ENCODE results near the gene PIGU. TPM values are rescaled to one million over a fixed set of nuclear protein-coding genes. Genes with fewer than 3 reads are reported as not detected.

Gene PIGU
- total and polyA plus RNA-seq, 2 of the 13 experiments (the other 11 are each of a cell fraction or from before 2014, with no cell fraction given) = 45.5 to 231 TPM

- no peaks in the 10 kb centered on the region for H3K9me3 ChIP-seq (ENCODE audit: low read length)
- H3K36me3 ChIP-seq (replicated peaks in 1 of 2; ENCODE audit: control insufficient read depth in 1 of 2, insufficient read depth in 2 of 2, low read length in 2 of 2) = no peaks in the 10 kb centered on the region
- FAIRE-seq (no peak), ATAC-seq (no peak), DNase-seq (ENCODE audit: low spot score) (no peak)
- intact Hi-C loops (cut with micrococcal nuclease; ENCODE audit: unreplicated experiment) (no loop called here), in situ Hi-C loops (cut with HindIII; ENCODE audit: extremely low pct_ligation_motif_present, low pct_unique_long_range_greater_than_20kb) (no loop called here)
- no peak overlapping the region for H2AFZ ChIP-seq (ENCODE audit: low read length)
- H3K27ac ChIP-seq (ENCODE audit: extremely low read length, insufficient read depth, low read length) = no peak overlapping the region
- TF ChIP-seq PHF20 (CRISPR knock-in tag; IDR thresholded peaks at IDR 0.05) (0 out of 2 replicates have a peak, but pooled peaks have one; percentile 20), DZIP1 (CRISPR knock-in tag; IDR thresholded peaks at IDR 0.05) (peak; percentile 43; the same call in 1 of the 2 replicates), ZNF629 (CRISPR knock-in tag; conservative IDR thresholded peaks at IDR 0.05) (no peak), NRL (CRISPR knock-in tag; IDR thresholded peaks at IDR 0.05; ENCODE audit: borderline replicate concordance) (no peak), CBX2 (IDR thresholded peaks at IDR 0.05; ENCODE audit: low read depth, low read length) (no peak), CBX2 (CRISPR knock-in tag; IDR thresholded peaks at IDR 0.05; ENCODE audit: low read depth) (no peak), ZZZ3 (CRISPR knock-in tag; IDR thresholded peaks at IDR 0.05; ENCODE audit: borderline replicate concordance) (0 out of 2 replicates have a peak, but pooled peaks have one; percentile 45), POLR2AphosphoS5 (IDR thresholded peaks at IDR 0.05; ENCODE audit: low read depth, low read length) (0 out of 2 replicates have a peak, but pooled peaks have one; percentile 16), ZNF276 (CRISPR knock-in tag; IDR thresholded peaks at IDR 0.05; ENCODE audit: low read depth) (0 out of 2 replicates have a peak, but pooled peaks have one; percentile 10), DR1 (CRISPR knock-in tag; IDR thresholded peaks at IDR 0.05) (peak; percentile 6; the same call in 1 of the 2 replicates)
- ChIA-PET POLR2A (no interaction called here), CTCF (ENCODE audit: low intra/inter-chr PET ratio, low total read pairs) (no interaction called here)
- no TSS peak for BruUV-seq (replicated peaks)
- H3K4me2 ChIP-seq (ENCODE audit: low read depth, low read length) = no peak overlapping the region
- no peaks in the 10 kb centered on the region for H4K20me1 ChIP-seq (ENCODE audit: insufficient read depth, low read length)
- no peaks in the 10 kb centered on the region for H3K27me3 ChIP-seq (ENCODE audit: control insufficient read depth in 1 of 2, insufficient read depth in 2 of 2, low read length in 2 of 2)
- no peak overlapping the region for H3K4me3 ChIP-seq (replicated peaks in 1 of 3; ENCODE audit: insufficient read depth in 1 of 3, low read depth in 2 of 3, low read length in 3 of 3)
- no peak overlapping the region for H3K9ac ChIP-seq (ENCODE audit: insufficient read depth, low read depth, low read length)
- H3K4me1 ChIP-seq (ENCODE audit: insufficient read depth, low read length) = peaks cover 24% of the 10 kb centered on the region
- H3K79me2 ChIP-seq (ENCODE audit: insufficient read depth, low read length) = no peaks in the 10 kb centered on the region
- WGBS (ENCODE audit: low lambda C conversion rate) = 83% methylated on average over 6 of the region's 6 CpGs
Observed at GRCh38 chr20:34552569-34552968, 124.3 kb downstream of the PIGU start.
